Vagina (tissue), 2 donors: ENCODE measurements around the gene MIER3. TPM values are rescaled to one million over a fixed set of nuclear protein-coding genes. Genes with fewer than 3 reads are reported as not detected.

ENCODE experiments used
- DNase-seq, 2 donors: peaks; one replicate each; pipeline ENCODE4 v3.0.0-alpha.2; 2017; ENCODE audit errors: extremely low spot score in 2 of 2
- H3K27ac ChIP-seq: fragments of 200-600 bp; sonication (generic); one replicate; pipeline ENCODE4 v1.5.1; 2019
- H3K27me3 ChIP-seq: fragments of 200-600 bp; sonication (generic); one replicate; pipeline ENCODE4 v1.5.1; 2019
- H3K36me3 ChIP-seq, 2 donors: fragments of 200-600 bp; sonication (generic); one replicate each; pipeline ENCODE4 v1.5.1; 2017 to 2019
- H3K4me1 ChIP-seq: fragments of 200-600 bp; sonication (generic); one replicate; pipeline ENCODE4 v1.5.1; 2019
- H3K4me3 ChIP-seq, 2 donors: fragments of 200-600 bp; sonication (generic); 1 replicate in 1 of 2; 2 replicates in 1 of 2; pipeline ENCODE4 v1.5.1; 2016 to 2019
- H3K9me3 ChIP-seq: fragments of 200-600 bp; sonication (generic); one replicate; pipeline ENCODE4 v1.5.1; 2019
- POLR2A ChIP-seq, 2 donors: fragments of 450-650 bp; IDR thresholded peaks; one replicate each; pipeline ENCODE4 v1.6.1; 2017; ENCODE audit warnings: antibody characterized with exemption in 2 of 2, mild to moderate bottlenecking in 2 of 2, moderate library complexity in 2 of 2
- POLR2AphosphoS5 ChIP-seq, 2 donors: sonication (generic); formaldehyde crosslinking; IDR thresholded peaks; one replicate each; pipeline ENCODE4 v1.9.0; 2017; ENCODE audit warnings: antibody characterized with exemption in 2 of 2, mild to moderate bottlenecking in 2 of 2, low read depth in 1 of 2; ENCODE audit not compliant: insufficient read depth in 1 of 2
- intact Hi-C: fragments of 100-400 bp; cut with DNase I; formaldehyde crosslinking; loops from one replicate; pipeline ENCODE4 v1.15.1; 2023
- total RNA-seq: library from RNA; depleted of rRNA; stranded (reverse); fragments of >200 nt; gene quantifications from one replicate; pipeline ENCODE4 v1.2.3, GENCODE V29; 2016
- TF ChIP-seq, protein P1 (sequence below), 3 experiments: fragments of 450-650 bp in 2 of 3; fragments of 200-600 bp in 1 of 3; sonication (generic) in 1 of 3; IDR thresholded peaks; one replicate each; pipeline ENCODE4 v1.5.1; 2017 to 2019; ENCODE audit warnings: antibody characterized with exemption in 3 of 3, mild to moderate bottlenecking in 2 of 3, moderate library complexity in 2 of 3

Gene MIER3
- total RNA-seq, 1 donor from 2014 or later, result 16.0 TPM

DNA sequence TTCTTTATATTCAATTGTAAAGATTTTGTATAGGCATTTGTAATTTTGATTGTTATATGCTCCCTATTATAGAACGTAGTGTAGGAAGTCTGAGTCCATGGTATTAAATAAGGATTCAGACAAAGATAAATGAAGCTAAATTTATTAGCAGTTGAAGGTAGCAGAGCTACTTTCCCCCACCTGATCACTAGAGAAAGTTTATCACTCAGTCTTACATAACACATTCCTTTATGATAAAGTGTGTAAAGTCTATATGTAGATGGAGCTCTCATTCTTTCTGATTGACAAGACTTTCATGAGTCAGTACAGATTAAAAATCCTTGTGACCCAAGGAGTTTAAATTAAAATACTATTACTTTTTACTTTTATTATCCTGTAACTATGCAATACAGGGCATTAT lies 2.3 kb upstream of the MIER3 start:
- H3K4me3 ChIP-seq, result no peak overlapping the region
- H3K9me3 ChIP-seq, result no peaks in the 10 kb centered on the region
- H3K36me3 ChIP-seq, result no peaks in the 10 kb centered on the region
- intact Hi-C loops, result loop anchor here (5.0 kb wide), 2 partner anchors 42 to 218 kb away; partner anchors contain the start of gene GPBP1
- H3K27ac ChIP-seq, result no peak overlapping the region
- no peak for DNase-seq
- H3K4me1 ChIP-seq, result peaks cover 17% of the 10 kb centered on the region
- H3K27me3 ChIP-seq, result no peaks in the 10 kb centered on the region
- TF ChIP-seq, protein P1, sequence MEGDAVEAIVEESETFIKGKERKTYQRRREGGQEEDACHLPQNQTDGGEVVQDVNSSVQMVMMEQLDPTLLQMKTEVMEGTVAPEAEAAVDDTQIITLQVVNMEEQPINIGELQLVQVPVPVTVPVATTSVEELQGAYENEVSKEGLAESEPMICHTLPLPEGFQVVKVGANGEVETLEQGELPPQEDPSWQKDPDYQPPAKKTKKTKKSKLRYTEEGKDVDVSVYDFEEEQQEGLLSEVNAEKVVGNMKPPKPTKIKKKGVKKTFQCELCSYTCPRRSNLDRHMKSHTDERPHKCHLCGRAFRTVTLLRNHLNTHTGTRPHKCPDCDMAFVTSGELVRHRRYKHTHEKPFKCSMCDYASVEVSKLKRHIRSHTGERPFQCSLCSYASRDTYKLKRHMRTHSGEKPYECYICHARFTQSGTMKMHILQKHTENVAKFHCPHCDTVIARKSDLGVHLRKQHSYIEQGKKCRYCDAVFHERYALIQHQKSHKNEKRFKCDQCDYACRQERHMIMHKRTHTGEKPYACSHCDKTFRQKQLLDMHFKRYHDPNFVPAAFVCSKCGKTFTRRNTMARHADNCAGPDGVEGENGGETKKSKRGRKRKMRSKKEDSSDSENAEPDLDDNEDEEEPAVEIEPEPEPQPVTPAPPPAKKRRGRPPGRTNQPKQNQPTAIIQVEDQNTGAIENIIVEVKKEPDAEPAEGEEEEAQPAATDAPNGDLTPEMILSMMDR (IDR thresholded peaks at IDR 0.05), result no peak
- TF ChIP-seq POLR2A (IDR thresholded peaks at IDR 0.05), result no peak
- TF ChIP-seq POLR2AphosphoS5 (IDR thresholded peaks at IDR 0.05; ENCODE audit: insufficient read depth in 1 of 2, low read depth in 1 of 2), result no peak

DNA sequence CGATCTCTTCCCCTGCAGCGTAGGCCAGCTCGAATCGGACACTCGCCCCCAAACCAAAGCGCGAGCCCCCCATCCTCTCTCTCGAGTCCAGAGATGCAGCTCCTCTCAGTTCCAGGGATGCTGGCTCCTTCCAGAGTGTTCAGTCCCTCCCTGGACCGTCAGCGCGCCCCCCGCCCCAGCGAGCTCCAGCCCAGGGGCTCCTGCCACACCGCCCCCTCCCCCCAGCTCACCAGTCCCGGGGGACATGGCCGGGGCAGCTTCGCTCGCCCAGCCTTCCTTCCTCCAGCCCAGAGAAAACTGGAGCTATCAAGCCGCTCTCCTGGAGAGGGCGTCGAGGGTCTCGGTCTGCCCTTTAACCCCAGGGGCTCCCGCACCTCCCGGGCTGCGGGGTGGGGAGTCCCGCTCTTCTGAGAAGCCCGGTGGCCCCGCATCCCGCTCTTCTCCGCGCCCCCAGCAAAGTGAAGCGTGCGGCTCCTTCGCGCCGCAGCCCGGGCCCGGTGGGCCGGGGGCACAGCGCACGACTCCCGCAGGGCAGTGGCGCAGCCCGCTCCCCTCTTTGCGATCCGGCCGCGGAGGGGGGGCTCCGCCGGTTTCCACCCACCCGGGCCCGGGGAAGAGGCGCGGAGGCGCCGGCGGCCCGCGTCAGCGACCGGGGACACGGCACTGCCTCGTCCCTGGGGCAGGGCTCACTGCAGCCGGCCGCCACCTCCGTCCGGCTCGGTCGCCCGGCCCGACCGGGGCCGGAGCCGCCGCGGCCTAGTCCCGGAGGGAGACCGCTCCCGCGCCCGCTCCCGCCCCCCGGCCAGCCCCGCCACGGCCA lies 587 bp downstream of the MIER3 start:
- H3K36me3 ChIP-seq, result peaks cover 0 to 6% of the 10 kb centered on the region in 2 donors
- no peaks in the 10 kb centered on the region for H3K9me3 ChIP-seq
- H3K4me3 ChIP-seq, result peak overlapping the region; percentile 85 to 92
- DNase-seq, result no peak
- TF ChIP-seq POLR2A (IDR thresholded peaks at IDR 0.05), result no peak
- TF ChIP-seq POLR2AphosphoS5 (IDR thresholded peaks at IDR 0.05; ENCODE audit: insufficient read depth in 1 of 2, low read depth in 1 of 2), result no peak
- TF ChIP-seq, protein P1 (IDR thresholded peaks at IDR 0.05), result no peak
- peaks cover 18% of the 10 kb centered on the region for H3K4me1 ChIP-seq
- intact Hi-C loops, result loop anchor here (5.0 kb wide), 2 partner anchors 39 to 221 kb away; partner anchors contain the start of gene GPBP1
- H3K27ac ChIP-seq, result peak overlapping the region; percentile 88
- H3K27me3 ChIP-seq, result no peaks in the 10 kb centered on the region

- peaks cover 0 to 12% of the 10 kb centered on the region in 2 donors for H3K36me3 ChIP-seq
- H3K27ac ChIP-seq, result peak overlapping the region; percentile 88
- peak overlapping the region; percentile 85 to 92 for H3K4me3 ChIP-seq
- peaks cover 18% of the 10 kb centered on the region for H3K4me1 ChIP-seq
- intact Hi-C loops, result loop anchor here (5.0 kb wide), 2 partner anchors 38 to 222 kb away; partner anchors contain the start of gene GPBP1
- TF ChIP-seq POLR2A (IDR thresholded peaks at IDR 0.05) (no peak), POLR2AphosphoS5 (IDR thresholded peaks at IDR 0.05; ENCODE audit: insufficient read depth in 1 of 2, low read depth in 1 of 2) (peak in 1 of 2 donors; percentile 68)
- peak in 1 of 2 donors; percentile 91 for DNase-seq
- no peaks in the 10 kb centered on the region for H3K9me3 ChIP-seq
- H3K27me3 ChIP-seq, result no peaks in the 10 kb centered on the region
These were observed 1.2 kb downstream of the MIER3 start for GRCh38 chr5:56950626-56951125.

DNA sequence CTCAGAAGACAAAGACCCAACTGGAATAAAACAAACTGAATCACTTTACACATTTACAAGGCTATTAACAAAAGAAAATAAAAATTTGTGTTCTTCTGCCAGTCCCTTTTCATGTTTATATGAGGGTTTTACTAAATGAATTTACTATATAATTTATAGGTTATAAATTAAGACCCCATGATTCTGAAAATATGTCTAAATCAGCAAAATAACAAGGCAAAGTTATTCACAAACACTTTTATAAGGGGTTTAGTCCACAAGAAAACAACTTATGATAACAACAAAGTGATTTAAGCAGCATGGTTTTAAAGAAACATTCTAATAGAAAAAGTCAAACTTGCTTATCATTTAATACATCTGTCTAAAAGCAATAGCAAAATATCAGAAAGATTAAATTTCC lies 4.9 kb downstream of the MIER3 start:
- Histone ChIP-seq H3K27me3 (no peaks in the 10 kb centered on the region), H3K4me1 (peaks cover 16% of the 10 kb centered on the region), H3K27ac (no peak overlapping the region), H3K4me3 (no peak overlapping the region), H3K36me3 (peaks cover 4 to 31% of the 10 kb centered on the region in 2 donors), H3K9me3 (no peaks in the 10 kb centered on the region)
- DNase-seq, result no peak
- TF ChIP-seq POLR2A (IDR thresholded peaks at IDR 0.05), result no peak
- TF ChIP-seq, protein P1 (IDR thresholded peaks at IDR 0.05), result no peak
- no peak for TF ChIP-seq POLR2AphosphoS5 (IDR thresholded peaks at IDR 0.05; ENCODE audit: insufficient read depth in 1 of 2, low read depth in 1 of 2)
- intact Hi-C loops, result no loop called here

- intact Hi-C loops, result no loop called here
- H3K27ac ChIP-seq, result no peak overlapping the region
- TF ChIP-seq, protein P1 (IDR thresholded peaks at IDR 0.05), result no peak
- no peak for TF ChIP-seq POLR2A (IDR thresholded peaks at IDR 0.05)
- TF ChIP-seq POLR2AphosphoS5 (IDR thresholded peaks at IDR 0.05; ENCODE audit: insufficient read depth in 1 of 2, low read depth in 1 of 2), result no peak
- peaks cover 4 to 70% of the 10 kb centered on the region in 2 donors for H3K36me3 ChIP-seq
- no peaks in the 10 kb centered on the region for H3K27me3 ChIP-seq
- H3K4me3 ChIP-seq, result no peak overlapping the region
- no peak for DNase-seq
- H3K4me1 ChIP-seq, result peaks cover 9% of the 10 kb centered on the region
- no peaks in the 10 kb centered on the region for H3K9me3 ChIP-seq
These were observed 9.9 kb downstream of the MIER3 start for GRCh38 chr5:56941981-56942380.
